Lower leg skin (tissue), 4 donors: ENCODE results near the gene SUN5. TPM values are rescaled to one million over a fixed set of nuclear protein-coding genes. Genes with fewer than 3 reads are reported as not detected.
A peak's percentile ranks its signal among the peaks of the same experiment; 100 is the strongest.

Source experiments
- DNase-seq, 2 donors: peaks; one replicate each; pipeline ENCODE4 v3.0.0-alpha.2; 2019; ENCODE audit warnings: low spot score in 2 of 2
- H3K4me3 ChIP-seq: fragments of 200-600 bp; sonication (generic); 2 replicates; pipeline ENCODE4 v1.5.1; 2017; ENCODE audit warnings: mild to moderate bottlenecking, low read depth; ENCODE audit not compliant: poor library complexity, severe bottlenecking
- CTCF ChIP-seq, 3 donors: fragments of 450-650 bp; IDR thresholded peaks; one replicate each; pipeline ENCODE4 v1.5.1; 2016; ENCODE audit warnings: antibody characterized with exemption in 3 of 3, mild to moderate bottlenecking in 3 of 3, moderate library complexity in 2 of 3
- POLR2A ChIP-seq, 2 donors: fragments of 450-650 bp; IDR thresholded peaks; one replicate each; pipeline ENCODE4 v1.6.1; 2016 to 2017; ENCODE audit warnings: antibody characterized with exemption in 2 of 2, mild to moderate bottlenecking in 1 of 2, moderate library complexity in 1 of 2
- WGBS, 2 donors: methylation state at CpG; one replicate each; pipeline ENCODE4 v1.1.5; 2018; 5-methylcytosine and 5-hydroxymethylcytosine counted together
- intact Hi-C: fragments of 100-400 bp; cut with DNase I; formaldehyde crosslinking; loops from one replicate; pipeline ENCODE4 v1.15.0; 2023; ENCODE audit warnings: low total_unique reads
- total RNA-seq, 4 donors: library from RNA; depleted of rRNA; stranded (reverse); fragments of >200 nt; gene quantifications; one replicate each; pipeline ENCODE4 v1.1.0, GENCODE V29; 2016

SUN5 gene
- total RNA-seq, 4 donors from 2014 or later: not detected

GRCh38 chr20:32969356-32970114 lies 34.7 kb downstream of the SUN5 start:
- intact Hi-C loops: no loop called here
- H3K4me3 ChIP-seq: no peak overlapping the region
- WGBS, 2 donors: 88 to 89% methylated on average over 11 to 13 of the region's 13 CpGs
- DNase-seq: peak in 1 of 2 donors; percentile 53
- no peak for TF ChIP-seq CTCF (IDR thresholded peaks at IDR 0.05)
- TF ChIP-seq POLR2A (IDR thresholded peaks at IDR 0.05): no peak

GRCh38 chr20:32968478-32969241 lies 35.6 kb downstream of the SUN5 start:
- H3K4me3 ChIP-seq: no peak overlapping the region
- 53 to 54% methylated on average over 19 of the region's 19 CpGs for WGBS, 2 donors
- DNase-seq: peak in 1 of 2 donors; percentile 68
- TF ChIP-seq CTCF (IDR thresholded peaks at IDR 0.05): no peak
- TF ChIP-seq POLR2A (IDR thresholded peaks at IDR 0.05): no peak
- intact Hi-C loops: no loop called here

GRCh38 chr20:32967961-32968457 lies 36.2 kb downstream of the SUN5 start:
- DNase-seq: peak in 1 of 2 donors; percentile 32
- WGBS, 2 donors: 85 to 87% methylated on average over 16 of the region's 16 CpGs
- no peak for TF ChIP-seq POLR2A (IDR thresholded peaks at IDR 0.05)
- no peak for TF ChIP-seq CTCF (IDR thresholded peaks at IDR 0.05)
- H3K4me3 ChIP-seq: no peak overlapping the region
- intact Hi-C loops: no loop called here

- intact Hi-C loops: no loop called here
- H3K4me3 ChIP-seq: no peak overlapping the region
- WGBS, 2 donors: 72 to 75% methylated on average over 16 of the region's 16 CpGs
- peak in 1 of 2 donors; percentile 66 for DNase-seq
- no peak for TF ChIP-seq CTCF (IDR thresholded peaks at IDR 0.05)
- TF ChIP-seq POLR2A (IDR thresholded peaks at IDR 0.05): no peak
Measured at GRCh38 chr20:32966881-32967781, 37.1 kb downstream of the SUN5 start.

- intact Hi-C loops: no loop called here
- TF ChIP-seq CTCF (IDR thresholded peaks at IDR 0.05): no peak
- TF ChIP-seq POLR2A (IDR thresholded peaks at IDR 0.05): no peak
- no peak overlapping the region for H3K4me3 ChIP-seq
- 87 to 92% methylated on average over 4 of the region's 4 CpGs for WGBS, 2 donors
- peak; percentile 4 to 54 for DNase-seq
Measured at GRCh38 chr20:32966382-32966781, 37.9 kb downstream of the SUN5 start.
